HepG2 (cell line): Measurements from ENCODE around the gene FEV. TPM values are rescaled to one million over a fixed set of nuclear protein-coding genes. Genes with fewer than 3 reads are reported as not detected.

ENCODE experiments used
- ATAC-seq: fragments of 200-7000 bp; cut with Tn5 transposase; 3 replicates; pipeline ENCODE4 v1.9.1; 2020; ENCODE audit warnings: mild to moderate bottlenecking, moderate library complexity
- BruUV-seq: library from RNA; stranded (reverse); fragments of 400-500 nt; replicated peaks from 2 replicates; lab custom pipeline; 2021; lab: Mats Ljungman, UMichigan
- CTCF ChIA-PET: fragments of 300-600 bp; formaldehyde crosslinking; extraction: SDS; loops from one replicate; lab custom pipeline; 2021; ENCODE audit warnings: low total read pairs, inconsistent platforms, low intra/inter-chr PET ratio; lab: Yijun Ruan, JAX
- POLR2A ChIA-PET: fragments of 350-600 bp; sonication (Branson Sonifier 250); formaldehyde crosslinking; loops from one replicate; lab custom pipeline; 2020; ENCODE audit warnings: antibody characterized with exemption, inconsistent platforms; lab: Yijun Ruan, JAX
- DNase-seq: peaks from one replicate; pipeline ENCODE4 v3.0.0-alpha.2; 2015; ENCODE audit warnings: low spot score
- FAIRE-seq: peaks from 3 replicates; lab custom pipeline; 2011; peaks lifted over from hg19 to GRCh38; lab: Jason Lieb, UNC
- H2AFZ ChIP-seq: one replicate; pipeline ENCODE4 v1.6.1; 2011; ENCODE audit warnings: low read length, inconsistent platforms
- H3K27ac ChIP-seq: fragments of 300-600 bp; 3 replicates; pipeline ENCODE4 v1.8.0; 2011; ENCODE audit warnings: mixed run types, mild to moderate bottlenecking, mixed read lengths, low read length, inconsistent platforms; ENCODE audit not compliant: insufficient read depth; ENCODE audit errors: extremely low read length
- H3K27me3 ChIP-seq, 2 experiments: fragments of 200-600 bp in 1 of 2; 2 replicates in 1 of 2; 3 replicates in 1 of 2; pipeline versions ENCODE4 v1.6.0 to v1.8.0; 2011; ENCODE audit warnings: low read length in 2 of 2, mild to moderate bottlenecking in 2 of 2, moderate library complexity in 2 of 2, inconsistent platforms in 1 of 2; ENCODE audit not compliant: insufficient read depth in 2 of 2, control insufficient read depth in 1 of 2
- H3K36me3 ChIP-seq, 2 experiments: fragments of 200-600 bp in 1 of 2; replicated peaks in 1 of 2; 2 replicates in 1 of 2; 3 replicates in 1 of 2; pipeline versions ENCODE4 v1.5.1 to v1.8.0; 2011; ENCODE audit warnings: low read length in 2 of 2, inconsistent platforms in 1 of 2; ENCODE audit not compliant: insufficient read depth in 2 of 2, control insufficient read depth in 1 of 2
- H3K4me1 ChIP-seq: 2 replicates; pipeline ENCODE4 v1.5.1; 2012; ENCODE audit warnings: low read length, inconsistent platforms; ENCODE audit not compliant: insufficient read depth
- H3K4me2 ChIP-seq: 2 replicates; pipeline ENCODE4 v1.6.0; 2011; ENCODE audit warnings: low read depth, low read length, inconsistent platforms
- H3K4me3 ChIP-seq, 3 experiments: fragments of 200-600 bp in 1 of 3; sonication (generic), shearing (Covaris generic) in 1 of 3; replicated peaks in 1 of 3; 2 replicates each; pipeline ENCODE4 v1.5.1; 2011 to 2016; ENCODE audit warnings: low read length in 3 of 3, inconsistent platforms in 2 of 3, low read depth in 2 of 3, mild to moderate bottlenecking in 2 of 3, control low read depth in 1 of 3, mixed read lengths in 1 of 3; ENCODE audit not compliant: insufficient read depth in 1 of 3
- H3K79me2 ChIP-seq: one replicate; pipeline ENCODE4 v1.6.1; 2011; ENCODE audit warnings: low read length, inconsistent platforms; ENCODE audit not compliant: insufficient read depth
- H3K9ac ChIP-seq: 2 replicates; pipeline ENCODE4 v1.6.0; 2011; ENCODE audit warnings: mild to moderate bottlenecking, low read depth, low read length, inconsistent platforms; ENCODE audit not compliant: insufficient read depth
- H3K9me3 ChIP-seq: 2 replicates; pipeline ENCODE4 v1.5.1; 2012; ENCODE audit warnings: mild to moderate bottlenecking, low read length
- H4K20me1 ChIP-seq: 2 replicates; pipeline ENCODE4 v1.6.0; 2011; ENCODE audit warnings: inconsistent platforms, mild to moderate bottlenecking, low read length, moderate library complexity; ENCODE audit not compliant: insufficient read depth
- BRD4 ChIP-seq: sonication (generic); formaldehyde crosslinking; IDR thresholded peaks from 2 replicates; pipeline ENCODE4 v1.4.0; 2020; ENCODE audit warnings: missing genetic modification reagents
- EZH2 ChIP-seq: conservative IDR thresholded peaks from 2 replicates; pipeline ENCODE4 v1.6.1; 2012; ENCODE audit warnings: mild to moderate bottlenecking, low read depth, low read length, moderate library complexity
- NONO ChIP-seq, 2 experiments: fragments of 450-650 bp in 1 of 2; sonication (generic) in 1 of 2; formaldehyde crosslinking in 1 of 2; IDR thresholded peaks in 1 of 2; conservative IDR thresholded peaks in 1 of 2; 2 replicates each; pipeline versions ENCODE4 v1.6.1 to v1.8.0; 2017 to 2022; ENCODE audit warnings: mild to moderate bottlenecking in 1 of 2, missing genetic modification reagents in 1 of 2, moderate library complexity in 1 of 2
- PAWR ChIP-seq: sonication (generic); formaldehyde crosslinking; IDR thresholded peaks from 2 replicates; pipeline ENCODE4 v1.4.0; 2020; ENCODE audit warnings: missing genetic modification reagents, mild to moderate bottlenecking, borderline replicate concordance
- WGBS: methylation state at CpG from one replicate; pipeline ENCODE4 v1.1.6; 2017; ENCODE audit warnings: low lambda C conversion rate; 5-methylcytosine and 5-hydroxymethylcytosine counted together
- in situ Hi-C: cut with HindIII; loops from 2 replicates; pipeline ENCODE4 v1.10.0; 2017; ENCODE audit warnings: low pct_unique_long_range_greater_than_20kb; ENCODE audit not compliant: extremely low pct_ligation_motif_present
- intact Hi-C: fragments of 100-400 bp; cut with micrococcal nuclease; formaldehyde crosslinking; loops from one replicate; pipeline ENCODE4 v1.10.0; 2022; ENCODE audit not compliant: unreplicated experiment
- polyA plus RNA-seq, 8 experiments: library from polyadenylated mRNA; depleted of rRNA in 3 of 8; stranded (reverse) in 7 of 8; unstranded in 1 of 8; fragments of >200 nt; fragmentation: Illumina TruSeq in 4 of 8; extraction: Trizol in 4 of 8; gene quantifications; 2 replicates each; pipeline versions ENCODE4 v1.2.1 to v1.2.3, GENCODE V29; 2011 to 2016; ENCODE audit warnings: low read depth in 4 of 8, missing spikeins in 1 of 8, mixed read lengths in 1 of 8; ENCODE audit not compliant: insufficient read depth in 1 of 8
- total RNA-seq, 5 experiments: library from RNA; depleted of rRNA; stranded (reverse); fragments of >200 nt; fragmentation: Illumina TruSeq; extraction: Trizol; gene quantifications; 2 replicates each; pipeline ENCODE4 v1.2.3, GENCODE V29; 2016; ENCODE audit warnings: low read depth in 1 of 5
- TF ChIP-seq, protein P1 (sequence below): sonication (generic); formaldehyde crosslinking; IDR thresholded peaks from 2 replicates; pipeline ENCODE4 v1.4.0; 2020; ENCODE audit warnings: missing genetic modification reagents

Gene FEV
- total and polyA plus RNA-seq, 2 of the 13 experiments (the other 11 are each of a cell fraction or from before 2014, with no cell fraction given) = not detected

DNA sequence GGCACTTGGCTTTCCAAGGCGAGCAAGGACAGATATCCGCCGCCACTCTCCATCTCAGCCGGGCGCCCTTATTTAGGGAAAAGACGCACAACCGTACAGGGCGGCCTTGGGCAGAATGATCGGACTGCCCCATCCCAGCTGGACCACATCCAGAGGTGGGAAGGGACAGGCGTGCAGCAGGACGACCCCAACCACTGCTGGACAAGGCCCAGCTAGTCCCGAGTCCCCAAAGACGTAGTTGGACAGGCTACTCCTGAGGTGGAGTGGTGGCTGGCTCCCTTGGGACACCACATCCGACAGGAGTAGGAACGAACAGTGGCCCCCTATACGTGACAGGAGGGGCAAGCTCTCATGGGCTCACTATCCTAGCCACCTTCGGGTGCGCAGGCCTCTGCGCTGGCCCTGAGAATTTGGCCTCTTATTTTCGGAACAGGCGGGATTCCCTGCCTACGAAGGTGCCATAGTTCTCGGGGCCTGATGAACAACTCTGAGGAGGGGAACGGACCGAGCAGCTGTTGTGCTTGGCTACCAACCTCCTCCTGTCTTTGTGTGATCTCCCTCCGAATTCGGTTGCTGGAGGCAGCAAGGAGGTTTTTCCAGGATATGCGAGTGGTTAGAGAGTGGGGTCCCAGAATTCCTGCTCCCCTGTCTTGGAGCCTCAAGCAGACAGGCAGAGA lies 2.3 kb downstream of the FEV start:
- no peak overlapping the region for H2AFZ ChIP-seq
- no peak overlapping the region for H3K9ac ChIP-seq
- H3K27me3 ChIP-seq = peaks cover 37 to 82% of the 10 kb centered on the region in 2 experiments
- 28% methylated on average over 23 of the region's 28 CpGs for WGBS
- ChIA-PET CTCF (interaction anchor here (1.5 kb wide), 1 partner anchor 13 kb away, joined by 3 read pairs; no protein-coding TSS in a partner anchor), POLR2A (no interaction called here)
- H3K4me2 ChIP-seq = no peak overlapping the region
- no TSS peak for BruUV-seq
- TF ChIP-seq EZH2 (peak; percentile 97), PAWR (CRISPR knock-in tag) (no peak), BRD4 (CRISPR knock-in tag) (0 out of 2 replicates have a peak, but pooled peaks have one; percentile 32), NONO (IDR thresholded peaks at IDR 0.05) (no peak), NONO (CRISPR knock-in tag; conservative IDR thresholded peaks at IDR 0.05) (no peak)
- TF ChIP-seq, protein P1, sequence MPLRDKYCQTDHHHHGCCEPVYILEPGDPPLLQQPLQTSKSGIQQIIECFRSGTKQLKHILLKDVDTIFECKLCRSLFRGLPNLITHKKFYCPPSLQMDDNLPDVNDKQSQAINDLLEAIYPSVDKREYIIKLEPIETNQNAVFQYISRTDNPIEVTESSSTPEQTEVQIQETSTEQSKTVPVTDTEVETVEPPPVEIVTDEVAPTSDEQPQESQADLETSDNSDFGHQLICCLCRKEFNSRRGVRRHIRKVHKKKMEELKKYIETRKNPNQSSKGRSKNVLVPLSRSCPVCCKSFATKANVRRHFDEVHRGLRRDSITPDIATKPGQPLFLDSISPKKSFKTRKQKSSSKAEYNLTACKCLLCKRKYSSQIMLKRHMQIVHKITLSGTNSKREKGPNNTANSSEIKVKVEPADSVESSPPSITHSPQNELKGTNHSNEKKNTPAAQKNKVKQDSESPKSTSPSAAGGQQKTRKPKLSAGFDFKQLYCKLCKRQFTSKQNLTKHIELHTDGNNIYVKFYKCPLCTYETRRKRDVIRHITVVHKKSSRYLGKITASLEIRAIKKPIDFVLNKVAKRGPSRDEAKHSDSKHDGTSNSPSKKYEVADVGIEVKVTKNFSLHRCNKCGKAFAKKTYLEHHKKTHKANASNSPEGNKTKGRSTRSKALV (CRISPR knock-in tag) = no peak
- ATAC-seq (no peak), DNase-seq (no peak), FAIRE-seq (no peak)
- intact Hi-C loops = loop anchor here (10.0 kb wide), 1 partner anchor 118 kb away; no protein-coding TSS in a partner anchor
- H4K20me1 ChIP-seq = peaks cover 10% of the 10 kb centered on the region; the same call in 1 of the 2 replicates
- no peaks in the 10 kb centered on the region for H3K36me3 ChIP-seq
- H3K27ac ChIP-seq = no peak overlapping the region
- in situ Hi-C loops = no loop called here
- H3K79me2 ChIP-seq = no peaks in the 10 kb centered on the region
- H3K4me3 ChIP-seq = no peak overlapping the region
- no peaks in the 10 kb centered on the region for H3K9me3 ChIP-seq
- H3K4me1 ChIP-seq = peaks cover 11% of the 10 kb centered on the region; the same call in 1 of the 2 replicates
